MM.1S (cell line): Measurements from ENCODE around the gene SLC45A3.

Source experiments
- EZH2 ChIP-seq: fragments of 300-600 bp; sonication (generic); optimal IDR thresholded peaks from 2 replicates; pipeline ENCODE3; 2017; ENCODE audit warnings: low read depth, mild to moderate bottlenecking, antibody characterized with exemption, low read length, mixed read lengths
- EZH2phosphoT487 ChIP-seq: fragments of 300-600 bp; sonication (generic); IDR thresholded peaks from 2 replicates; pipeline ENCODE4 v1.6.1; 2018; ENCODE audit warnings: antibody characterized with exemption, low read length
- TF ChIP-seq, protein P1 (sequence below): fragments of 300-600 bp; sonication (generic); IDR thresholded peaks from 2 replicates; pipeline ENCODE4 v1.5.1; 2016; ENCODE audit warnings: antibody characterized with exemption, low read length, mixed read lengths

DNA sequence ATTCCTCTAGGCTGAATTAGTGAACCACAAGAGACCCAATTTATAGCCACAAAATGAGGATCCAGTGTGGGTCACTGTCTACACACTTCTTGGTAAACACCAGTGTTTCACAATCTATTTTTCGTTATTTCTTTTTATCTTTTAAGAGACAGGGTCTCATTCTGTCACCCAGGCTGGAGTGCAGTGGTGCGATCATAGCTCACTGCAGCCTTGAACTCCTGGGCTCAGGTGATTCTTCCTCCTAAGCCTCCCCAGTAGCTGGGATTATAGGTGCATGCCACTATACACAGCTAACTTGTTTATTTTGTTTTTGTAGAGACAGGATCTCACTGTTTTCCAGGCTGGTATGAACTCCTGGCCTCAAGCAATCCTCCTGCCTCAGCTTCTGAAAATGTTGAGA lies 29.3 kb upstream of the SLC45A3 start:
- TF ChIP-seq, protein P1, sequence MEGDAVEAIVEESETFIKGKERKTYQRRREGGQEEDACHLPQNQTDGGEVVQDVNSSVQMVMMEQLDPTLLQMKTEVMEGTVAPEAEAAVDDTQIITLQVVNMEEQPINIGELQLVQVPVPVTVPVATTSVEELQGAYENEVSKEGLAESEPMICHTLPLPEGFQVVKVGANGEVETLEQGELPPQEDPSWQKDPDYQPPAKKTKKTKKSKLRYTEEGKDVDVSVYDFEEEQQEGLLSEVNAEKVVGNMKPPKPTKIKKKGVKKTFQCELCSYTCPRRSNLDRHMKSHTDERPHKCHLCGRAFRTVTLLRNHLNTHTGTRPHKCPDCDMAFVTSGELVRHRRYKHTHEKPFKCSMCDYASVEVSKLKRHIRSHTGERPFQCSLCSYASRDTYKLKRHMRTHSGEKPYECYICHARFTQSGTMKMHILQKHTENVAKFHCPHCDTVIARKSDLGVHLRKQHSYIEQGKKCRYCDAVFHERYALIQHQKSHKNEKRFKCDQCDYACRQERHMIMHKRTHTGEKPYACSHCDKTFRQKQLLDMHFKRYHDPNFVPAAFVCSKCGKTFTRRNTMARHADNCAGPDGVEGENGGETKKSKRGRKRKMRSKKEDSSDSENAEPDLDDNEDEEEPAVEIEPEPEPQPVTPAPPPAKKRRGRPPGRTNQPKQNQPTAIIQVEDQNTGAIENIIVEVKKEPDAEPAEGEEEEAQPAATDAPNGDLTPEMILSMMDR: no peak
- TF ChIP-seq EZH2 (no peak), EZH2phosphoT487 (no peak)
